ENCODE measurements around the gene MACROD2. TPM values are rescaled to one million over a fixed set of nuclear protein-coding genes. Genes with fewer than 3 reads are reported as not detected.

MACROD2 gene
- total RNA-seq, 1 experiment from 2014 or later, result 3.7 TPM

DNA sequence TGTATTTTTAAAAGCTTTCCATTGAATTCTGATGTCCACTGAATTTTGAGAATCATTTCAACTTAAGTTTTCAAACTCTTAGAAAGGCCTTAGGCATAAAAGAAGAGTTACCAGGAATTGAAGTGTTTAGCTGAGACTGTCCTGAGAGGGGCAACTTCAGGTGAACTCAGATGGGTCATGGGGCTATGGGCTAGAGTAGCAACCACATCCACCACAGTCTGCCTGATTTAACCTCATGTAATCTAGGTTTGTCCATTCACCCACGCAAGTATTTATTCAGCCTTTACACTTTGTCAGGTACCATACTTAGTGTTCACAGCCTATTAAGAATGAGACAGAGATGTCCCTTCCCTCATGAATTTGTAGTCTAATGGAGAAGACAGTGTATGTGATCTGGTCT, 2076.9 kb downstream of the MACROD2 start:
- Histone ChIP-seq H3K4me1 (ENCODE audit: control insufficient read depth in 1 of 2, insufficient read depth in 2 of 2, low read length in 2 of 2) (no peaks in the 10 kb centered on the region), H3K27me3 (ENCODE audit: insufficient read depth, low read length) (no peaks in the 10 kb centered on the region), H3K9ac (ENCODE audit: low read length) (no peak overlapping the region), H4K20me1 (ENCODE audit: insufficient read depth) (no peaks in the 10 kb centered on the region), H3K9me2 (ENCODE audit: insufficient read depth) (no peaks in the 10 kb centered on the region), H3K4me2 (ENCODE audit: low read length) (no peak overlapping the region), H2AFZ (ENCODE audit: low read depth, low read length, poor library complexity, severe bottlenecking) (no peak overlapping the region), H3K27ac (ENCODE audit: low read depth, low read length) (no peak overlapping the region), H3K4me3 (replicated peaks in 1 of 2; ENCODE audit: low read depth in 1 of 2, low read length in 2 of 2) (no peak overlapping the region), H3K36me3 (ENCODE audit: control insufficient read depth in 1 of 2, insufficient read depth in 2 of 2, low read length in 2 of 2) (no peaks in the 10 kb centered on the region), H3K79me2 (ENCODE audit: insufficient read depth, low read length) (no peaks in the 10 kb centered on the region), H3K9me3 (ENCODE audit: control insufficient read depth in 1 of 2, insufficient read depth in 1 of 2, low read depth in 1 of 2, low read length in 2 of 2) (peaks cover 0 to 4% of the 10 kb centered on the region in 2 experiments; a peak in 2 of 4 replicates)
- RAD21 ChIA-PET (ENCODE audit: low non-redundant PET in 1 of 2, low total read pairs in 2 of 2, uncharacterized antibody in 2 of 2, unreplicated experiment in 2 of 2), result no interaction called here
- BruUV-seq (replicated peaks), result no TSS peak
- CTCF ChIA-PET, result no interaction called here
- TF ChIP-seq POLR2A (IDR thresholded peaks at IDR 0.05; ENCODE audit: borderline replicate concordance, extremely low read depth, insufficient read depth, insufficient read length) (no peak), YY1 (IDR thresholded peaks at IDR 0.05; ENCODE audit: extremely low read depth, insufficient replicate concordance, low read depth, low read length) (no peak), EZH2phosphoT487 (IDR thresholded peaks at IDR 0.05; ENCODE audit: borderline replicate concordance) (no peak), RAD21 (IDR thresholded peaks at IDR 0.05; ENCODE audit: low read depth) (no peak), SP1 (IDR thresholded peaks at IDR 0.05; ENCODE audit: low read depth) (no peak), FOSL1 (IDR thresholded peaks at IDR 0.05; ENCODE audit: low read depth) (no peak), EGR1 (IDR thresholded peaks at IDR 0.05; ENCODE audit: low read depth) (no peak), TCF7L2 (IDR thresholded peaks at IDR 0.05; ENCODE audit: borderline replicate concordance, extremely low read depth, insufficient read depth, insufficient read length) (no peak), ZFX (IDR thresholded peaks at IDR 0.05) (no peak), CEBPB (IDR thresholded peaks at IDR 0.05; ENCODE audit: low read depth) (no peak), EZH2 (IDR thresholded peaks at IDR 0.05) (no peak), CBX3 (IDR thresholded peaks at IDR 0.05; ENCODE audit: low read depth) (no peak), ELF1 (IDR thresholded peaks at IDR 0.05; ENCODE audit: borderline replicate concordance, low read depth) (no peak)
- TF ChIP-seq, protein P1, sequence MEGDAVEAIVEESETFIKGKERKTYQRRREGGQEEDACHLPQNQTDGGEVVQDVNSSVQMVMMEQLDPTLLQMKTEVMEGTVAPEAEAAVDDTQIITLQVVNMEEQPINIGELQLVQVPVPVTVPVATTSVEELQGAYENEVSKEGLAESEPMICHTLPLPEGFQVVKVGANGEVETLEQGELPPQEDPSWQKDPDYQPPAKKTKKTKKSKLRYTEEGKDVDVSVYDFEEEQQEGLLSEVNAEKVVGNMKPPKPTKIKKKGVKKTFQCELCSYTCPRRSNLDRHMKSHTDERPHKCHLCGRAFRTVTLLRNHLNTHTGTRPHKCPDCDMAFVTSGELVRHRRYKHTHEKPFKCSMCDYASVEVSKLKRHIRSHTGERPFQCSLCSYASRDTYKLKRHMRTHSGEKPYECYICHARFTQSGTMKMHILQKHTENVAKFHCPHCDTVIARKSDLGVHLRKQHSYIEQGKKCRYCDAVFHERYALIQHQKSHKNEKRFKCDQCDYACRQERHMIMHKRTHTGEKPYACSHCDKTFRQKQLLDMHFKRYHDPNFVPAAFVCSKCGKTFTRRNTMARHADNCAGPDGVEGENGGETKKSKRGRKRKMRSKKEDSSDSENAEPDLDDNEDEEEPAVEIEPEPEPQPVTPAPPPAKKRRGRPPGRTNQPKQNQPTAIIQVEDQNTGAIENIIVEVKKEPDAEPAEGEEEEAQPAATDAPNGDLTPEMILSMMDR (IDR thresholded peaks at IDR 0.05 in 2 of 3, conservative IDR thresholded peaks at IDR 0.05 in 1 of 3; ENCODE audit: borderline replicate concordance in 1 of 3, insufficient read depth in 1 of 3, low read depth in 2 of 3, low read length in 2 of 3), result no peak
- TF ChIP-seq, protein P2, sequence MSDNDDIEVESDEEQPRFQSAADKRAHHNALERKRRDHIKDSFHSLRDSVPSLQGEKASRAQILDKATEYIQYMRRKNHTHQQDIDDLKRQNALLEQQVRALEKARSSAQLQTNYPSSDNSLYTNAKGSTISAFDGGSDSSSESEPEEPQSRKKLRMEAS (IDR thresholded peaks at IDR 0.05), result no peak
- TF ChIP-seq, protein P3, sequence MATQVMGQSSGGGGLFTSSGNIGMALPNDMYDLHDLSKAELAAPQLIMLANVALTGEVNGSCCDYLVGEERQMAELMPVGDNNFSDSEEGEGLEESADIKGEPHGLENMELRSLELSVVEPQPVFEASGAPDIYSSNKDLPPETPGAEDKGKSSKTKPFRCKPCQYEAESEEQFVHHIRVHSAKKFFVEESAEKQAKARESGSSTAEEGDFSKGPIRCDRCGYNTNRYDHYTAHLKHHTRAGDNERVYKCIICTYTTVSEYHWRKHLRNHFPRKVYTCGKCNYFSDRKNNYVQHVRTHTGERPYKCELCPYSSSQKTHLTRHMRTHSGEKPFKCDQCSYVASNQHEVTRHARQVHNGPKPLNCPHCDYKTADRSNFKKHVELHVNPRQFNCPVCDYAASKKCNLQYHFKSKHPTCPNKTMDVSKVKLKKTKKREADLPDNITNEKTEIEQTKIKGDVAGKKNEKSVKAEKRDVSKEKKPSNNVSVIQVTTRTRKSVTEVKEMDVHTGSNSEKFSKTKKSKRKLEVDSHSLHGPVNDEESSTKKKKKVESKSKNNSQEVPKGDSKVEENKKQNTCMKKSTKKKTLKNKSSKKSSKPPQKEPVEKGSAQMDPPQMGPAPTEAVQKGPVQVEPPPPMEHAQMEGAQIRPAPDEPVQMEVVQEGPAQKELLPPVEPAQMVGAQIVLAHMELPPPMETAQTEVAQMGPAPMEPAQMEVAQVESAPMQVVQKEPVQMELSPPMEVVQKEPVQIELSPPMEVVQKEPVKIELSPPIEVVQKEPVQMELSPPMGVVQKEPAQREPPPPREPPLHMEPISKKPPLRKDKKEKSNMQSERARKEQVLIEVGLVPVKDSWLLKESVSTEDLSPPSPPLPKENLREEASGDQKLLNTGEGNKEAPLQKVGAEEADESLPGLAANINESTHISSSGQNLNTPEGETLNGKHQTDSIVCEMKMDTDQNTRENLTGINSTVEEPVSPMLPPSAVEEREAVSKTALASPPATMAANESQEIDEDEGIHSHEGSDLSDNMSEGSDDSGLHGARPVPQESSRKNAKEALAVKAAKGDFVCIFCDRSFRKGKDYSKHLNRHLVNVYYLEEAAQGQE (IDR thresholded peaks at IDR 0.05; ENCODE audit: low read depth), result no peak
- POLR2A ChIA-PET, result no interaction called here
- intact Hi-C loops (cut with micrococcal nuclease), result no loop called here
- DNase-seq (ENCODE audit: low read depth, low spot score) (no peak), ATAC-seq (no peak)

Data from HCT116 (cell line).